Measurements from ENCODE around the gene AGPAT1.

AGPAT1 gene

GRCh38 chr6:32128751-32129296 is 47.1 kb downstream of the AGPAT1 start:
- Histone ChIP-seq H3F3A (ENCODE audit: insufficient read depth) (peaks cover 9% of the 10 kb centered on the region; the same call in 1 of the 2 replicates), H3K36me3 (ENCODE audit: low read length) (peaks cover 8% of the 10 kb centered on the region; the same call in 1 of the 2 replicates), H3K9ac (ENCODE audit: low read length) (peak overlapping the region; percentile 72), H3K4me2 (ENCODE audit: low read depth, low read length, poor library complexity, severe bottlenecking) (peak overlapping the region; percentile 65), H3K27me3 (ENCODE audit: low read length) (no peaks in the 10 kb centered on the region), H3K9me2 (replicated peaks; ENCODE audit: insufficient read depth, low read length) (no peaks in the 10 kb centered on the region), H3K79me2 (ENCODE audit: insufficient read depth, low read length) (peaks cover 32% of the 10 kb centered on the region), H3K4me3 (ENCODE audit: insufficient read depth, low read length, poor library complexity, severe bottlenecking) (peak overlapping the region; percentile 84), H4K20me1 (ENCODE audit: low read depth, low read length) (no peaks in the 10 kb centered on the region), H3K9me3 (ENCODE audit: insufficient read depth, low read length) (no peaks in the 10 kb centered on the region), H3K27ac (ENCODE audit: low read depth, low read length) (peak overlapping the region; percentile 37), H2AFZ (ENCODE audit: low read depth, low read length, severe bottlenecking) (no peak overlapping the region)
- TF ChIP-seq CTCF (IDR thresholded peaks at IDR 0.05; ENCODE audit: insufficient read depth, low read length, poor library complexity, severe bottlenecking), result no peak
- no peak for TF ChIP-seq EZH2phosphoT487 (conservative IDR thresholded peaks at IDR 0.05; ENCODE audit: low read length)

- Histone ChIP-seq H2AFZ (ENCODE audit: low read depth, low read length, severe bottlenecking) (peak within 1 kb of the TSS; percentile 69), H3K9ac (ENCODE audit: low read length) (peak within 1 kb of the TSS; percentile 78), H3K79me2 (ENCODE audit: insufficient read depth, low read length) (peaks cover 32% of the 10 kb centered on the region), H4K20me1 (ENCODE audit: low read depth, low read length) (no peaks in the 10 kb centered on the region), H3K4me2 (ENCODE audit: low read depth, low read length, poor library complexity, severe bottlenecking) (peak within 1 kb of the TSS; percentile 65), H3K4me3 (ENCODE audit: insufficient read depth, low read length, poor library complexity, severe bottlenecking) (peak within 1 kb of the TSS; percentile 88), H3F3A (ENCODE audit: insufficient read depth) (peaks cover 9% of the 10 kb centered on the region; the same call in 1 of the 2 replicates), H3K27me3 (ENCODE audit: low read length) (no peaks in the 10 kb centered on the region), H3K9me2 (replicated peaks; ENCODE audit: insufficient read depth, low read length) (no peaks in the 10 kb centered on the region), H3K36me3 (ENCODE audit: low read length) (peaks cover 8% of the 10 kb centered on the region; the same call in 1 of the 2 replicates), H3K9me3 (ENCODE audit: insufficient read depth, low read length) (no peaks in the 10 kb centered on the region), H3K27ac (ENCODE audit: low read depth, low read length) (peak within 1 kb of the TSS; percentile 57)
- TF ChIP-seq EZH2phosphoT487 (conservative IDR thresholded peaks at IDR 0.05; ENCODE audit: low read length), result no peak
- TF ChIP-seq CTCF (IDR thresholded peaks at IDR 0.05; ENCODE audit: insufficient read depth, low read length, poor library complexity, severe bottlenecking), result no peak
Measured at GRCh38 chr6:32127717-32128592, 47.9 kb downstream of the AGPAT1 start, which contains the start of gene ATF6B. Gene ATF6B (minus strand): TSS chr6:32128246. CDS start chr6:32128207, 39 bp downstream.

GRCh38 chr6:32127409-32127716 is 48.5 kb downstream of the AGPAT1 start:
- Histone ChIP-seq H3K9ac (ENCODE audit: low read length) (peak overlapping the region; percentile 78), H3F3A (ENCODE audit: insufficient read depth) (peaks cover 9% of the 10 kb centered on the region; the same call in 1 of the 2 replicates), H3K9me3 (ENCODE audit: insufficient read depth, low read length) (no peaks in the 10 kb centered on the region), H3K9me2 (replicated peaks; ENCODE audit: insufficient read depth, low read length) (no peaks in the 10 kb centered on the region), H3K36me3 (ENCODE audit: low read length) (peaks cover 8% of the 10 kb centered on the region; the same call in 1 of the 2 replicates), H3K27ac (ENCODE audit: low read depth, low read length) (peak overlapping the region; percentile 57; the same call in 1 of the 2 replicates), H4K20me1 (ENCODE audit: low read depth, low read length) (no peaks in the 10 kb centered on the region), H2AFZ (ENCODE audit: low read depth, low read length, severe bottlenecking) (no peak overlapping the region), H3K4me3 (ENCODE audit: insufficient read depth, low read length, poor library complexity, severe bottlenecking) (peak overlapping the region; percentile 88), H3K4me2 (ENCODE audit: low read depth, low read length, poor library complexity, severe bottlenecking) (peak overlapping the region; percentile 65), H3K79me2 (ENCODE audit: insufficient read depth, low read length) (peaks cover 32% of the 10 kb centered on the region), H3K27me3 (ENCODE audit: low read length) (no peaks in the 10 kb centered on the region)
- TF ChIP-seq CTCF (IDR thresholded peaks at IDR 0.05; ENCODE audit: insufficient read depth, low read length, poor library complexity, severe bottlenecking) (no peak), EZH2phosphoT487 (conservative IDR thresholded peaks at IDR 0.05; ENCODE audit: low read length) (no peak)
